ENCODE measurements around the gene RAF1.

The RAF1 gene

DNA sequence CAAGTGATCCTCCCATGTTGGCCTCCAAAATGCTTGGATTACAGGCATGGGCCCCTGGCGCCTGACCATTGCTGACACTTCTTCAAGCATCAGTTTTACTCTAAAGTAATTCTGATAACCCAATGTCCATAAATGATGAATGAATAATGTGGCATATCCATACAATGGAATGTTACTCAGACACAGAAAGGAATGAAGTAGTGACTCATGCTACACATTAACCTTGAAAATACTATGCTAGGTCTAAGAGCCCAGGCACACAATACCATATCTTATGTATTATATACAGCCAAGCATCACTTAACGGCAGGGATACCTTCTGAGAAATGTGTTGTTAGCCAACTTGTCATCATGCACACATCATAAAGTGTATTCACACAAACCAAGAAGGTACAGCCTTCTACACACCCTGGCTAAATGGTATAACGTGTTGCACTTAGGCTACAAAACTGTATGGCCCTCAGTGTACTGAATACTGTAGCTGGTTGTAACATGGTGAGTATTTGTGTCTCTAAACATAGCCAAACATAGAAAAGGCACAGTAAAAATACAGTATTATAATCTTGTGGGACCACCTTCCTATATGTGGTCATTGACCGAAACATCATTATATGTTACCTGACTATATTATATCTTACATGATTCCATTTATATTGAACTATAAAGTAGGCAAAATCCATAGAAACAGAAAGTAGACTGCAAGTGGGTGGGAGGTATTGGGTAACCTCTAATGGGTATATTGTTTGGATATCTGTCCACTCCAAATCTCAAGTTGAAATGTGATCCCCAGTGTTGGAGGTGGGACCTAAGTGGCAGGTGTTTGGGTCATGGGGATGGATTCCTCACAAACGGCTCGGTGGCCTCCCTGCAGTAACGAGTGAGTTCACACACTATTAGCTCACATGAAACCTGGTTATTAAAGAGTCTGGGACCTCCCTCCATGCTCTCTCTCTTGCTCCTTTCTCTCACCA, 75.6 kb downstream of the RAF1 start:
- TF ChIP-seq, protein P1, sequence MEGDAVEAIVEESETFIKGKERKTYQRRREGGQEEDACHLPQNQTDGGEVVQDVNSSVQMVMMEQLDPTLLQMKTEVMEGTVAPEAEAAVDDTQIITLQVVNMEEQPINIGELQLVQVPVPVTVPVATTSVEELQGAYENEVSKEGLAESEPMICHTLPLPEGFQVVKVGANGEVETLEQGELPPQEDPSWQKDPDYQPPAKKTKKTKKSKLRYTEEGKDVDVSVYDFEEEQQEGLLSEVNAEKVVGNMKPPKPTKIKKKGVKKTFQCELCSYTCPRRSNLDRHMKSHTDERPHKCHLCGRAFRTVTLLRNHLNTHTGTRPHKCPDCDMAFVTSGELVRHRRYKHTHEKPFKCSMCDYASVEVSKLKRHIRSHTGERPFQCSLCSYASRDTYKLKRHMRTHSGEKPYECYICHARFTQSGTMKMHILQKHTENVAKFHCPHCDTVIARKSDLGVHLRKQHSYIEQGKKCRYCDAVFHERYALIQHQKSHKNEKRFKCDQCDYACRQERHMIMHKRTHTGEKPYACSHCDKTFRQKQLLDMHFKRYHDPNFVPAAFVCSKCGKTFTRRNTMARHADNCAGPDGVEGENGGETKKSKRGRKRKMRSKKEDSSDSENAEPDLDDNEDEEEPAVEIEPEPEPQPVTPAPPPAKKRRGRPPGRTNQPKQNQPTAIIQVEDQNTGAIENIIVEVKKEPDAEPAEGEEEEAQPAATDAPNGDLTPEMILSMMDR (IDR thresholded peaks at IDR 0.05; ENCODE audit: extremely low read depth, missing control alignments), result no peak
- no peak for DNase-seq (ENCODE audit: low spot score)

DNA sequence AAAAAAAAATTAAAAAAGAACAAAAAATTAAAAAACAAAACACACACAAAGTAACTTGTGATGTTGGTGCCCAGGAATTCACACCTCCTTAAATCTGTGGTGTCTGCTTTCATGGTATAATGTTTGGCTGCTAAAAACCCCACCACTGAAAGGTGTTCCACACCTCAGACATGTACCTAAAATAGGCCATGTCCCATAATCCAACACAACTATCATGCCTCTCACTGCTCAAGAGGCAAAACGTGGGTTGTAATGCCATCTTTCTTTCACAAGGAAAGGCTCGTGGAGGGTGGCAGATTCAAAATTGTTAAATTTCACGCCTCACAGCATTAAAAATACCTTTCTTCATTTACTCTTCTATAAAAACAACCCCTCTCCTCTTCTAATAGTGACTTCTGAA, 77.5 kb downstream of the RAF1 start:
- no peak for DNase-seq (ENCODE audit: low spot score)
- TF ChIP-seq, protein P1 (IDR thresholded peaks at IDR 0.05; ENCODE audit: extremely low read depth, missing control alignments), result no peak

DNA sequence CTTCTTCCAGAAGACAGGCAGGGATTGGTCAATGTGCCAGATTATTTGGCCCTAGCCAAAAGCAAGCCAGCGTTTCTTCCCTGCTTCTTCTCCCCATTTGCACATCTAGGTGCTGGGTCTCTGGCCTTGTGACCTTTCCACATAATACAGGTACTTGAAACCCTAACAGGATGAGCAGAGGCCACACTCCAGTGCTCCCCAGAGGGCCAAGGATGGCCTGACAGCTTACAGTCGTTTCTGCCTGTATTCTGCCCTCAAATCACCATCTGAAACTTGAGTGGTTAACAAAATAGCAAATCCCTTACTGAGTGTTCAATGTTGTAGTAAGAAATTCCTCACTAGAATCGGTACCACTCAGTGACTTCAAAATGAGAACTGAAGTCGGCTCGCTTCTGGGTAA, 77.9 kb downstream of the RAF1 start:
- TF ChIP-seq, protein P1 (IDR thresholded peaks at IDR 0.05; ENCODE audit: extremely low read depth, missing control alignments), result no peak
- DNase-seq (ENCODE audit: low spot score), result no peak

DNA sequence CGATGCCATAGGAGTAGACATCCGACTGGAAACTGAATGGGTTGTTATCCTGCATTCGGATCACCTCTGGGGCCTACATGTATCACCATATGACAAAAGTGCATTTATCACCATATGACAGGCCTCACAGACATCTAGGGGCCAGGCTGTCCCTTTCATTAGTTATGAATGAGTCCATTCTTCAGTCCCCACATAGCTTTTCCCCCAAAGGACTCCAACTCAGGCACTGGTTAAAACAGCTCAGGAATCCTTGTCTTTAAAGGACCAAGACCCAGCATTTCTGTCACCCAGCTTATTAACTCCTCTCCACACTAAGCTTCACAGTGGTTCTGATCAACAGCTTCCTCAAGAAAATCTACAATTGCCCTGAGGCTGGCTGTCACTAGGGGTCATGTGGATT, 78.7 kb downstream of the RAF1 start:
- TF ChIP-seq, protein P1 (IDR thresholded peaks at IDR 0.05; ENCODE audit: extremely low read depth, missing control alignments), result no peak
- no peak for DNase-seq (ENCODE audit: low spot score)

DNA sequence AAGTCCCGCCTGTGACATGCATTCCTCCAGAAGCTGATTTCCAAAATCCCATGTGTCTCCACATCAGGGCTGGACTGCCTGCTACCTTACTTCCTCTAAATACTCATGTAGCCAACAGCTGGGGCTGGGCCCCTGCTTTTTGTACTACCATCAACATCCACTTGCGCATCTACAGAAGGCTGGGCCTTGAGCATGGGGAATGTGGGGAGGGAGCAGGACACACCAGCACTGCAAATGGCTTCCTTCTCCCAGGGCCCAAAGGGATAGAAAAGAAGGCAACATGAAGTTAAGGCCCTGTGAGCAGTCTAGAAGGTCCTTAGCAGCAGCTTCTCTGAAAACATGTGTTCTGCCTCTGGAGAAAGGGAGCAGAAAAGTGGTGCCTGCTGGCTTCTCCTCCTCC, 79.8 kb downstream of the RAF1 start:
- DNase-seq (ENCODE audit: low spot score), result no peak
- TF ChIP-seq, protein P1 (IDR thresholded peaks at IDR 0.05; ENCODE audit: extremely low read depth, missing control alignments), result no peak

DNA sequence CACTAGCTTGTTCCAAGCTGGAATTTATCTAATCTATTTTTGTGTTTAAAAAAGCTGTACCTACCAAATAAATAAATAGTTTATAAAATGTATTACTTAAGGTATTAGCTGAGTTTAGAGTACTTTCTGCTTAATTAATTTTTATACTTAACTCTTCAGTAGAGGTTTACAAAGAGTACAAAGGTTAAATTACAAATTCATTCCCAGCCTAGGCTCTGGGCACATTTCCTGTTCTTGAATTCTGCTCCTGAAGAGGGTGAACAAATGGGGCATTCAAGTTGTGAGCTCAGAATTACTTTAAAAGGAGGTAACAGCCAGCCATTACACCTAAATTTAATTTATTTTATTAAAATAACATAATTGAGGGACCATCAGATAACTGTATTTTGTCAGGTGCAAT, 80.6 kb downstream of the RAF1 start:
- TF ChIP-seq, protein P1 (IDR thresholded peaks at IDR 0.05; ENCODE audit: extremely low read depth, missing control alignments), result no peak
- DNase-seq (ENCODE audit: low spot score), result no peak

DNA sequence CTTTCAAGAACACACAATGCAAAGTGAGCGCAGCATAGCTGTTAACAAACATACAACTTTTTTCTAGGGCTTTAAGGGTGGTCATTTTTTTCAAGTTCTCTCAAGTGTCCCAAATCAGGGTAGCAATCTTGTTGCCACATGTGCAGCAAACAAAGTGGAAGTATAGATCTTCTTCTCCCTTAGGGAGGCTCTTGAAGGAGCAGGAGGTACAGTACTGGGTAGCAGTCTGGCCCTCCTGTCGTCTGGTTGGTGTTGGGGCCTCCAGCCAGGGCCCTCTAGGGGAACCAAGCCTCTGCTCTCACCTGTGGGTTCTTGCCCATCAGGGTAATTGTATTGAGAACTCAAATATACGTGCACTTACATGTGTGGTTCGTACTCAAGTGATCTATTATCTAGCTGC, 81.2 kb downstream of the RAF1 start:
- TF ChIP-seq, protein P1 (IDR thresholded peaks at IDR 0.05; ENCODE audit: extremely low read depth, missing control alignments), result no peak
- no peak for DNase-seq (ENCODE audit: low spot score)

Measured in GM20000 (cell line).